Myometrial cell (primary cell): ENCODE measurements around the gene GH1. TPM values are rescaled to one million over a fixed set of nuclear protein-coding genes. Genes with fewer than 3 reads are reported as not detected.

Experiments
- total RNA-seq: library from RNA; depleted of rRNA; stranded (reverse); fragments of >200 nt; gene quantifications from 2 replicates; pipeline ENCODE4 v1.2.3, GENCODE V29; 2015

GH1 gene
- total RNA-seq: not detected in 2 replicates

GRCh38 chr17:63918789-63919305, at the start of gene GH1:
TSS of gene GH1 (minus strand) at chr17:63918839. CDS start at chr17:63918776, 63 bp downstream.

GRCh38 chr17:63931981-63932561, 13.4 kb upstream of the GH1 start, which contains the start of gene CD79B:
TSS of gene CD79B (minus strand) at chr17:63932331. CDS start at chr17:63932261, 70 bp downstream.

GRCh38 chr17:63911041-63911635, 7.5 kb downstream of the GH1 start, which contains the start of gene CSHL1:
TSS of gene CSHL1 (minus strand) at chr17:63911258. CDS start at chr17:63911196, 62 bp downstream.

GRCh38 chr17:63896524-63897354, 21.9 kb downstream of the GH1 start, which contains the start of gene CSH1:
TSS of gene CSH1 (minus strand) at chr17:63896574. CDS start at chr17:63896511, 63 bp downstream.

GRCh38 chr17:63881935-63882601, 36.6 kb downstream of the GH1 start, which contains the start of gene GH2:
TSS of gene GH2 (minus strand) at chr17:63881944. CDS start at chr17:63881801, 143 bp downstream.

GRCh38 chr17:63873577-63873976, 45.1 kb downstream of the GH1 start, which contains the start of gene CSH2:
TSS of gene CSH2 (minus strand) at chr17:63873677. CDS start at chr17:63873614, 63 bp downstream.

Other genes starting within 250 kb of the GH1 start
- gene LIMD2, start 218.7 kb downstream of the GH1 start, total RNA-seq: 5.5 and 8.0 TPM in 2 replicates
- gene STRADA, start 177.0 kb downstream of the GH1 start, total RNA-seq: 22.5 and 32.9 TPM in 2 replicates
- gene CCDC47, start 145.2 kb downstream of the GH1 start, total RNA-seq: 25.5 and 31.1 TPM in 2 replicates
- gene DDX42, start 144.7 kb downstream of the GH1 start, total RNA-seq: 35.5 and 39.2 TPM in 2 replicates
- gene PSMC5, start 91.4 kb downstream of the GH1 start, total RNA-seq: 61.3 and 66.9 TPM in 2 replicates
- 43.4 and 70.3 TPM in 2 replicates for gene FTSJ3, start 91.2 kb downstream of the GH1 start, total RNA-seq
- gene SMARCD2, start 76.2 kb downstream of the GH1 start, total RNA-seq: 112 and 129 TPM in 2 replicates
- gene CSH2, start 45.2 kb downstream of the GH1 start, total RNA-seq: not detected in 2 replicates
- gene GH2, start 36.9 kb downstream of the GH1 start, total RNA-seq: not detected in 2 replicates
- gene CSH1, start 22.3 kb downstream of the GH1 start, total RNA-seq: not detected in 2 replicates
- gene CSHL1, start 7.6 kb downstream of the GH1 start, total RNA-seq: not detected in 2 replicates
- not detected in 2 replicates for gene CD79B, start 13.5 kb upstream of the GH1 start, total RNA-seq
- gene SCN4A, start 54.1 kb upstream of the GH1 start, total RNA-seq: 6.4 TPM in 1 of 2 replicates, not detected in the other
- gene PRR29, start 79.5 kb upstream of the GH1 start, total RNA-seq: under 0.01 TPM in 1 of 2 replicates, not detected in the other
- 0.18 TPM in 1 of 2 replicates, not detected in the other for gene ICAM2, start 101.8 kb upstream of the GH1 start, total RNA-seq
- 8.1 and 10.3 TPM in 2 replicates for gene ERN1, start 211.3 kb upstream of the GH1 start, total RNA-seq